ENCODE data around the gene SLC1A2.

SLC1A2 gene

DNA sequence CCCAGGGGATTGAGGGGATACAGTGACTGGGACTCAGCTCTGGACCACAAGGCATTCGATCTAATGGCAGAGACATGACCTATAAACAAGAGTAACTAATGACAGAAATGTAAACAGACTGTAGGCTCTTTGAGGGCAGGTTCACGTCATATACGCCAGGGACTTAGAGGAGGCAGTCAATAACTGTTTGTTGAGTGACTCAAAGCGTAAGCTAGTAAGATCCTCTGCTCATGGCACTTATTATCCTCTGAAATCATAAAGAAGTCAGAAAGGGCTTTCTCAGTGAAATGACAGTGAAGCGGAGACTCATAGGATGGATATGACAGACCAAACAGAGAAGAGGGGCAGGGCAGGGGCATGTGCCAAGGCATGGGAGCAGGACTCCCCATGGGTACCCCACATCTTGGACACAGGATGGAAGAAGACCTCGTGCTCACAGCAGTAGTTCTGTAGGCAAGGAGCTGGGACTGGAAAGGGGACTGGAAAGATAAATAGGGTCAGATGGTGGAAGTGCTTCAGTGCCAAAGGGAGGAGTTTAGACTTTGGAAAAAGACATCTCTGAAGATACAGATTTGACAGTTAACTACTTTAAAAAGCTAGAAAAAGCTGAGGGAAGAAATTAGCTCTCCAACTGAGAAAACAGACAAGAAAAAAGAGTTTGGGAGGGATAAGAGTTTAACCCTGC, 72.7 kb downstream of the SLC1A2 start:
- Histone ChIP-seq H3K4me2 (ENCODE audit: low read length) (no peak overlapping the region), H3K4me1 (ENCODE audit: control insufficient read depth, insufficient read depth, low read length) (peaks cover 6% of the 10 kb centered on the region), H3K9me3 (replicated peaks; ENCODE audit: low read length) (no peaks in the 10 kb centered on the region)

DNA sequence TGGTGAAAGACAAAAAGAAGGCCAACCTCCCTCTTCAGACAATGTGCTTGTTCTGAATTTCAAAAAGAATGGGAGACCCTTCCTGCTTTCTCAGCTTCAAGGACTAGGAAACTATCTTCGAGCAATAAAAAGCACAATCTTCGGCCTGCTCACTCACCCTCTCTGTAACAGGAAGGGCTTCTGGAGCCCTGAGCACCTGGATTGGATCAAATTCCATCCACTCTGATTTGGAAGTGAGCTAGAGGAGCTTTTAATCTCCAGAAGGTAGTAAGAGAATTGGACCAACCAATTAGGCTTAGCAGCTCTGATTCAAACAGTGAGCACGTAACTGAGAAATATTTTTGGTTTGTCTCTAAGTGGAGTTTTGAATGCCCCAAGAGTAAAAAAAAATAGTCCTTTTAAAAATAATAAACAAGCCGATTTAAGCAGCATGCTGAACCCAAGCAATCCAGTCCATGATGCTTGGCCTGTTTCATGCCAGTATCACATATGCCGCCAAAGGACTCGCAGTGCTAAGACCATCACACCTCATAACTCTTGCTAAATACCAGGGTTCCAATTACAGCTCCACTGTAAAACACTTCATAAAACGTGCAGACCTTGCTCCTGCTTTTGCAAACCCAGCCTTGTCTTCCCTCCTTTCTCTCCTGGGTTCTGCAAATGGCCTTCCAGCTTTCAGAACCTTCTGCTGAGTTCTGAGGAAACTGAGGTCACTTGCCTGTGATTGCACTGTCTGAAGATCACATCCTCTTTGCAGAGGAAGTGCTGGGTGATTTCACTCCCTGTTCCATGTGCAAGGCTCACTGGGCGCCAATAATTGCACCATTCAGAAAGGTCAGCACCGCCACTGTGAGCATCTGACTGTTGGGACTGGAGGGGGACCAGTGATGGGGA, 74.4 kb downstream of the SLC1A2 start:
- H3K4me2 ChIP-seq (ENCODE audit: low read length), result no peak overlapping the region
- peaks cover 4% of the 10 kb centered on the region for H3K4me1 ChIP-seq (ENCODE audit: control insufficient read depth, insufficient read depth, low read length)
- H3K27me3 ChIP-seq (ENCODE audit: control insufficient read depth, insufficient read depth, low read length), result no peaks in the 10 kb centered on the region
- H3K36me3 ChIP-seq (ENCODE audit: insufficient read depth, low read length), result no peaks in the 10 kb centered on the region
- no peak overlapping the region for H3K9ac ChIP-seq (ENCODE audit: low read depth, low read length)
- no peak overlapping the region for H3K4me3 ChIP-seq (ENCODE audit: low read length)
- H3K9me3 ChIP-seq (replicated peaks; ENCODE audit: low read length), result no peaks in the 10 kb centered on the region

More for the DNA sequence above, 72.7 kb downstream of the SLC1A2 start:
- Histone ChIP-seq H3K4me3 (ENCODE audit: low read length) (no peak overlapping the region), H3K27me3 (ENCODE audit: control insufficient read depth, insufficient read depth, low read length) (no peaks in the 10 kb centered on the region), H3K36me3 (ENCODE audit: insufficient read depth, low read length) (no peaks in the 10 kb centered on the region), H3K9ac (ENCODE audit: low read depth, low read length) (no peak overlapping the region)

DNA sequence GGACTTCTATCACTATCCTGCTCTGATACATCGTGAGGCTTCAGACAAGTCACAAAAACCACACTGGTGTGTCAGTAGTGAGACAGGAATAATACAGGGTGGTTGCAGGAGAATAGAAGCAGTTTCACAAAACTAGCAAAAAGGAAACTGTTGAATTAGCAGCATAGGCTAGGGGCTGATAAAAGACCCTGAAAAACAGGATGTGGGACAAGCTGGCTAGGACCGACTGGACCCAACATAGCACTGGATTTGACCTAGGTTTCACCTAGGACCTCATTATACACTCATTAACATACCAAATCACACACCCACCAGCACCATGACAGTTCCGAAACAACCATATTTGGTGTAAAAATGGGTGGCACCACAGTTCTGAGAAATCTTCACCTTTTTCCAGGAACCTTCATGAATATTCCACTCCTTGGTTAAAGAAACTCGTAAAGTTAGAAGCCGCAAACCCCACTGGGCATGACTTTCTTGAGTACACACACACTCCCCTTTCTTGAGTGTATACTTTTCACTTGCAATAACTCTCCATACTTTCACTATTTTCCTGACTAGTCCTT, 76.2 kb downstream of the SLC1A2 start:
- H3K4me2 ChIP-seq (ENCODE audit: low read length), result no peak overlapping the region
- no peaks in the 10 kb centered on the region for H3K9me3 ChIP-seq (replicated peaks; ENCODE audit: low read length)
- no peak overlapping the region for H3K4me3 ChIP-seq (ENCODE audit: low read length)
- no peaks in the 10 kb centered on the region for H3K36me3 ChIP-seq (ENCODE audit: insufficient read depth, low read length)
- H3K27me3 ChIP-seq (ENCODE audit: control insufficient read depth, insufficient read depth, low read length), result no peaks in the 10 kb centered on the region
- H3K9ac ChIP-seq (ENCODE audit: low read depth, low read length), result no peak overlapping the region
- peaks cover 19% of the 10 kb centered on the region for H3K4me1 ChIP-seq (ENCODE audit: control insufficient read depth, insufficient read depth, low read length)

DNA sequence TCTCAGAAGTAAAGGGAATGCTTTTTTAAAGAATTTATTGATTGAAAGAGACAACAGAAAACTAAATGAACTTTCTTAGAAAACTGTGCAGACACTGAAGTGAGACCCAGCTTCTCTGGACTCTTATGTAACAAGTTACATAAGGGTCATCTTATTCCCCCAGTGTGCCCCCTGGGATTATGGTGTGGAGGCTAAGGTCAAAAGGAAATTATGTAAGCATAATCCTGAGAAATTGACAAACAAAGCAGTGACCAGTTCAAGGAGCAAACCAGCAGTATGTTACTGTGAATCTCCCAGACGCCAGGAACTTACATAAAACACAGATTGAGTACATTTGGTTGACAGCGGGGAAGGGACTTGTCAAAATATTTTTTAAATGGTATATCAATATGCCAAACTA, 78.6 kb downstream of the SLC1A2 start:
- no peak overlapping the region for H3K4me3 ChIP-seq (ENCODE audit: low read length)
- no peaks in the 10 kb centered on the region for H3K9me3 ChIP-seq (replicated peaks; ENCODE audit: low read length)
- H3K9ac ChIP-seq (ENCODE audit: low read depth, low read length), result no peak overlapping the region
- H3K27me3 ChIP-seq (ENCODE audit: control insufficient read depth, insufficient read depth, low read length), result no peaks in the 10 kb centered on the region
- H3K4me2 ChIP-seq (ENCODE audit: low read length), result no peak overlapping the region
- H3K36me3 ChIP-seq (ENCODE audit: insufficient read depth, low read length), result no peaks in the 10 kb centered on the region
- H3K4me1 ChIP-seq (ENCODE audit: control insufficient read depth, insufficient read depth, low read length), result peaks cover 35% of the 10 kb centered on the region

DNA sequence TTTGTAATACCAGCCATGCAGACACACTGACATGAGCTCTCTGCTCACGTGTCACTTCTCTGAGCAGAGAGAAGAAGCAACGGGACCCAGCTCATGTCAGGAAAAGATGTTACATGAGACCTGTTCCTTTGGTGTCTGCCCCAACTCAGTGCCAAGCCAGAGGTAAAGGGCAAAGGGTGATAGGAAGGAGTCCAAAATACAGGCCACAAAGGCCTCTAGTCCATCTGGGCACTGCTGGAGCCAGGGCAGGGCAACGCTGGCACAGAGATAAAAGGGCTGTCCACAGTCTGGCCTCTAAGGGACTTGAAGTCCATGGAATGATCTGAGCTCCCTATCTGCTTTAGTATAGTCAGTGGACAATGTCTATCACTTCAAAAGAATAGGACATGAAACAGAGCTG, 79.3 kb downstream of the SLC1A2 start:
- Histone ChIP-seq H3K36me3 (ENCODE audit: insufficient read depth, low read length) (no peaks in the 10 kb centered on the region), H3K4me3 (ENCODE audit: low read length) (no peak overlapping the region), H3K9me3 (replicated peaks; ENCODE audit: low read length) (no peaks in the 10 kb centered on the region), H3K4me1 (ENCODE audit: control insufficient read depth, insufficient read depth, low read length) (peaks cover 35% of the 10 kb centered on the region), H3K9ac (ENCODE audit: low read depth, low read length) (no peak overlapping the region), H3K4me2 (ENCODE audit: low read length) (no peak overlapping the region), H3K27me3 (ENCODE audit: control insufficient read depth, insufficient read depth, low read length) (no peaks in the 10 kb centered on the region)

DNA sequence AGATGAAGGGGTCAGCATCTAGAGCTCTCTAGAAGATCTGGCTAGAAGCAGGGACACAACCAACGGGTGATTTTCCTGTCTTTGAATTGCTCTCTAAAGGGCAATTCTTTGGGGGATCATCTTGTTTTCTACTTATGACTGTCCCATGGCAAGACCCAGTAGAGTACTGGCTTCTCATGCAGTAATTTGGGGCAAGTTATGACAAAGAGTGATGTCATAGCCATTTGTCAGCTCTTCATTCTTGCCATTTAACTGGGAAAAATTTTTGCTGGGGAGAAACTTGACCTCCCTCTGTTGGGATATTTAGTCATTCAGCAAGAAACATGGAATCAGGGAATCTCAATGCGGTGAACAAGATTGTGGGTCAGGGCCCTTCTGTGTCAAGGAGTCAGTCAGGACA, 80.4 kb downstream of the SLC1A2 start:
- no peak overlapping the region for H3K4me3 ChIP-seq (ENCODE audit: low read length)
- no peak overlapping the region for H3K9ac ChIP-seq (ENCODE audit: low read depth, low read length)
- no peaks in the 10 kb centered on the region for H3K36me3 ChIP-seq (ENCODE audit: insufficient read depth, low read length)
- H3K4me2 ChIP-seq (ENCODE audit: low read length), result no peak overlapping the region
- no peaks in the 10 kb centered on the region for H3K27me3 ChIP-seq (ENCODE audit: control insufficient read depth, insufficient read depth, low read length)
- no peaks in the 10 kb centered on the region for H3K9me3 ChIP-seq (replicated peaks; ENCODE audit: low read length)
- H3K4me1 ChIP-seq (ENCODE audit: control insufficient read depth, insufficient read depth, low read length), result peaks cover 38% of the 10 kb centered on the region

DNA sequence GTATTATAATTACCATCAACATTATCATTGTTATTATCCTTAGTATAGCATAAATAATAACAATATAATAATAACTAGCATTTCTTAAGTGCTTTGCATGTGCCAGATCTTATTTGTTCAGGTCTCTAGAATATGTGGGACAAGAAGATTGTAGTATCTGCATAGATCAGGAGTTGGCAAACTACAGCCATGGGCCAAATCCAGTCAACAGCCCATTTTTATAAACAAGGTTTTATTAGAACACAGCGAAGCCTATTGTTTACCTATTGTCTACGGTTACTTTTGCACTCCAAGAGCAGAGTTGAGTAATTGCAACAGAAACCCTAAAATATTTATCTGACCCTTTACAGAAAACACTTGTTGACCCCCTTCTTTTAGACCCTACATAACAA, 81.4 kb downstream of the SLC1A2 start:
- Histone ChIP-seq H3K27me3 (ENCODE audit: control insufficient read depth, insufficient read depth, low read length) (no peaks in the 10 kb centered on the region), H3K36me3 (ENCODE audit: insufficient read depth, low read length) (no peaks in the 10 kb centered on the region), H3K4me3 (ENCODE audit: low read length) (no peak overlapping the region), H3K4me2 (ENCODE audit: low read length) (no peak overlapping the region), H3K9ac (ENCODE audit: low read depth, low read length) (no peak overlapping the region), H3K9me3 (replicated peaks; ENCODE audit: low read length) (no peaks in the 10 kb centered on the region), H3K4me1 (ENCODE audit: control insufficient read depth, insufficient read depth, low read length) (peaks cover 38% of the 10 kb centered on the region)

DNA sequence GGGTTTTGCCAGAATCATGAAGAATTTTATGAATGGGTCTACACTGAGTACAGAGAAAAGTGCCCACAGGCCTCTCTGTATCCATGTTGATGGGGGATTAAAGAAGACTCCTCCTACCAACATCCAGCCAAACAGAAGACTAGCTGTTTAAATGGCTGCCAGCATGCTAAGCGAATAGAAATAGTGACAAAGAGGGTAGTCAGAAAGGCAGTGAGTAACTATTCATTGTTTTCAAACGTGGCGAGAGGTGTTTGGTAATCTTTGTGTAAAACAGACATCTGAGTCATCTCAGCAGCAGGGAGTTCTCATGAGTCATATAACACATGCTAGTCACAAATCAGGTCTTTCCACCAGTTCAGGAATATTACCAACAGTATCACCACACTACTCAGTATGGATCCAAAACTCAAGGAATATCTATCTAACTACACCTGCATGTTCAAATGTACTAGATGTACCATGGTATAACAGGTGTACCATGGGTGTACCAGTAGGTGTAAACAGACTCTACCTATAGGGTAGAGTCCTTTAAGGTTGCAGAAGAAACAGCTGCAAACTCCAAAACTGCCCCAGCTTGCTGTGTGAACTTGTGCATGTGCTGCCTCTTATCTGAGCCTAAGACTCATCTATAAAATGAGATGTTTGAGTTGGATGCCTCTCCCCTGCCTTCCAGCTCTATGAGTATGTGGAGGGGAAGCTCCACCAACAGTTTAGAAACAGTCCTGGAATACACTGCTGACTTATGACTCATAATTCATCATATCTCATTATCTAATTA, 82.0 kb downstream of the SLC1A2 start:
- H3K4me3 ChIP-seq (ENCODE audit: low read length), result peak overlapping the region; percentile 30
- no peak overlapping the region for H3K9ac ChIP-seq (ENCODE audit: low read depth, low read length)
- no peaks in the 10 kb centered on the region for H3K9me3 ChIP-seq (replicated peaks; ENCODE audit: low read length)
- H3K36me3 ChIP-seq (ENCODE audit: insufficient read depth, low read length), result no peaks in the 10 kb centered on the region
- no peaks in the 10 kb centered on the region for H3K27me3 ChIP-seq (ENCODE audit: control insufficient read depth, insufficient read depth, low read length)
- H3K4me1 ChIP-seq (ENCODE audit: control insufficient read depth, insufficient read depth, low read length), result peaks cover 38% of the 10 kb centered on the region
- H3K4me2 ChIP-seq (ENCODE audit: low read length), result peak overlapping the region; percentile 68

DNA sequence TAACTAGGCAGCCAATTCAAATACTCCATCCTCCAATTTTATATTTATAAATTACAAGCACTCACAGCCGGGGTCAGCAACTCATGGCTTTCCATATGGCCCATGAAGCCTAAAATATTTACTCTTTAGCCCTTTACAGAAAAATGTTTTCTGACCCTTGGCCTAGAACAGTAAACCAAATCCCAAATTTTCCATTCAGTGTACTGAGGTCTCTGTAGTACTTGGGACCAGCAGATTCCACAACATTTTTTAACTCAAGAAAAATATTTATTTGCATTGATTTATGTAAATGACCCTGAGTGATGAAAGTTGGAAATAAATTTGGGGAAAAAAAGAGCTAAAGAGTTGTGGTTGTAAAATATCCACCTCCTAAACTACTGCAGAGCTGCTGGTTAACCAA, 82.6 kb downstream of the SLC1A2 start:
- Histone ChIP-seq H3K36me3 (ENCODE audit: insufficient read depth, low read length) (no peaks in the 10 kb centered on the region), H3K27me3 (ENCODE audit: control insufficient read depth, insufficient read depth, low read length) (peaks cover 3% of the 10 kb centered on the region), H3K9me3 (replicated peaks; ENCODE audit: low read length) (no peaks in the 10 kb centered on the region), H3K4me2 (ENCODE audit: low read length) (no peak overlapping the region), H3K4me1 (ENCODE audit: control insufficient read depth, insufficient read depth, low read length) (peaks cover 38% of the 10 kb centered on the region), H3K9ac (ENCODE audit: low read depth, low read length) (no peak overlapping the region), H3K4me3 (ENCODE audit: low read length) (no peak overlapping the region)

DNA sequence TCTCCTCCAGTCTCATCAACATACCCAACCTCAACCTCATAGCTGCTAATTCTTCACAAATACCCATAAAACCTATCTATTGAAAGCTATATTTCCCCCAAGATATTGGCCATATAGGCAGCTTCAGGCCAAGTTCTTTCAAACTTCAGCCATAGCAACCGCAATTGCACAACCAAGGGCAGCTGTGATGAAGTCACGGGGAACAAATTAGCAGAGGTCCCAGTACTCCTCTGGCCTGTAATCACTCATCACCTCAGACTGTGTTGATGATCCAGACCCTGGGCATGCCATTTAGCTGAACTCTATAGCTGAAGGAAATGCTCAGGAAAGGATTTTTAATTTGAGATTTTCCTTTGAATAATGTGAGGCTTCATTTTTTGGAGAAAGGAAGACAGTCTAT, 84.1 kb downstream of the SLC1A2 start:
- H3K9ac ChIP-seq (ENCODE audit: low read depth, low read length), result no peak overlapping the region
- peaks cover 3% of the 10 kb centered on the region for H3K27me3 ChIP-seq (ENCODE audit: control insufficient read depth, insufficient read depth, low read length)
- H3K4me3 ChIP-seq (ENCODE audit: low read length), result no peak overlapping the region
- H3K4me2 ChIP-seq (ENCODE audit: low read length), result no peak overlapping the region
- H3K36me3 ChIP-seq (ENCODE audit: insufficient read depth, low read length), result no peaks in the 10 kb centered on the region
- H3K9me3 ChIP-seq (replicated peaks; ENCODE audit: low read length), result no peaks in the 10 kb centered on the region
- H3K4me1 ChIP-seq (ENCODE audit: control insufficient read depth, insufficient read depth, low read length), result peaks cover 37% of the 10 kb centered on the region

DNA sequence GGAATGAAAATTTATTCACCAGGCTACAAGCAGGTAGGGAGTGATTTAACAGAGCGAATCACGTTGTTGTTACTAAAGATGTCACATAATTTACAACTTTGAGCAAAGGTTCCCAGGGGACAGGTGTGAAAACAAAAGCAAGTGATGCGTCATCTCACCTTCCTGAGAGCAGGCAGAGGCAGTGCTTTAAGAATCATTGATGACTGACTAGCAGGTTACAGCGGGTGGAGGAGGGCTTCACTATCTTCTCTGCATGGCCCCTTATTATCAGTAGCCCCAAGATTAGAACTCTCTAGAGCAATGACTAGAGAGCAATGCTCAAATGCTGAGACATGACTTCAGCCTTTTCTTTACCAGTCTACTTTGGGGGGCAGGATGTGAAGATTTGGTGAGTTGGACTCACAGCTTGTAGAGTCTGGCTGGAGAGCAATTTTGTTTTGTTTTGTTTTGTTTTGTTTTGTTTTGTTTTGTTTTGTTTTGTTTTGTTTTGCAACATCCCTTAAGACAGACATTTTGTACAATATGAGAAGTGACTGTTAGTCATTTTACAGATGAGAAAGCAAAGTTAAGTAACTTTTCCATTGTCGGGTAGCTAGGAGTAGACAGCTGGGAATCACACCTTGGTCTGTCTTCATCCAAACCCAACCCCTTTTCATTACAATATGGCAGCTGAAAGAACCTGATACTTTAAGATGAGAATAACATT, 84.8 kb downstream of the SLC1A2 start:
- Histone ChIP-seq H3K36me3 (ENCODE audit: insufficient read depth, low read length) (no peaks in the 10 kb centered on the region), H3K4me3 (ENCODE audit: low read length) (no peak overlapping the region), H3K4me2 (ENCODE audit: low read length) (no peak overlapping the region), H3K9ac (ENCODE audit: low read depth, low read length) (no peak overlapping the region), H3K4me1 (ENCODE audit: control insufficient read depth, insufficient read depth, low read length) (peaks cover 31% of the 10 kb centered on the region), H3K27me3 (ENCODE audit: control insufficient read depth, insufficient read depth, low read length) (peaks cover 3% of the 10 kb centered on the region), H3K9me3 (replicated peaks; ENCODE audit: low read length) (no peaks in the 10 kb centered on the region)
